Karpas-422 (cell line): Measurements from ENCODE around the gene POTEM. TPM values are rescaled to one million over a fixed set of nuclear protein-coding genes. Genes with fewer than 3 reads are reported as not detected.
"Not testable (repeated sequence)": the region's sequence is repeated elsewhere in the genome, so short reads cannot be mapped to it uniquely, and the experiment has no call there.

Experiments
- DNase-seq: peaks from one replicate; pipeline ENCODE4 v3.0.0-alpha.2; 2015
- H2AFZ ChIP-seq: fragments of 200-600 bp; sonication (generic); 2 replicates; pipeline ENCODE4 v1.6.1; 2014; ENCODE audit warnings: antibody characterized with exemption, low read length, mixed read lengths
- H3K27ac ChIP-seq: fragments of 200-600 bp; sonication (generic); 2 replicates; pipeline ENCODE4 v1.5.1; 2014; ENCODE audit warnings: mild to moderate bottlenecking, low read length, moderate library complexity
- H3K27me3 ChIP-seq: fragments of 200-600 bp; sonication (generic); 2 replicates; pipeline ENCODE4 v1.6.1; 2014; ENCODE audit warnings: low read length, mixed read lengths
- H3K36me3 ChIP-seq: fragments of 200-600 bp; sonication (generic); 2 replicates; pipeline ENCODE4 v1.6.1; 2014; ENCODE audit warnings: low read length, mixed read lengths; ENCODE audit not compliant: insufficient read depth
- H3K4me1 ChIP-seq: fragments of 200-600 bp; sonication (generic); 2 replicates; pipeline ENCODE4 v1.6.1; 2014; ENCODE audit warnings: mild to moderate bottlenecking, low read length, mixed read lengths
- H3K4me2 ChIP-seq: fragments of 200-600 bp; sonication (generic); 2 replicates; pipeline ENCODE4 v1.6.1; 2014; ENCODE audit warnings: low read length, low read depth, mild to moderate bottlenecking; ENCODE audit not compliant: poor library complexity, severe bottlenecking
- H3K4me3 ChIP-seq: fragments of 200-600 bp; sonication (generic); 2 replicates; pipeline ENCODE4 v1.5.1; 2014; ENCODE audit warnings: mild to moderate bottlenecking, antibody characterized with exemption, low read length, mixed read lengths
- H3K79me2 ChIP-seq: fragments of 200-600 bp; sonication (generic); 2 replicates; pipeline ENCODE4 v1.6.1; 2014; ENCODE audit warnings: mild to moderate bottlenecking, low read length, mixed read lengths
- H3K9ac ChIP-seq: fragments of 200-600 bp; sonication (generic); 2 replicates; pipeline ENCODE4 v1.6.0; 2014; ENCODE audit warnings: low read length
- H3K9me2 ChIP-seq: fragments of 200-600 bp; sonication (generic), shearing (Covaris generic); replicated peaks from 2 replicates; pipeline ENCODE4 v1.6.0; 2014; ENCODE audit warnings: mild to moderate bottlenecking, low read length, moderate library complexity; ENCODE audit not compliant: insufficient read depth
- H3K9me3 ChIP-seq: fragments of 300-700, 200-600 bp; sonication (generic); 2 replicates; pipeline ENCODE4 v1.6.1; 2014; ENCODE audit warnings: low read length, mixed read lengths
- H4K20me1 ChIP-seq: fragments of 200-600 bp; sonication (generic); 2 replicates; pipeline ENCODE4 v1.6.1; 2014; ENCODE audit warnings: mild to moderate bottlenecking, antibody characterized with exemption, low read length, low read depth; ENCODE audit not compliant: insufficient read depth
- total RNA-seq: library from RNA; depleted of rRNA; stranded (reverse); fragments of >200 nt; shearing (Covaris generic); gene quantifications from 2 replicates; pipeline ENCODE4 v1.2.3, GENCODE V29; 2014; ENCODE audit warnings: low replicate concordance

Gene POTEM
- total RNA-seq, 1 experiment from 2014 or later = not detected

GRCh38 chr14:19015185-19015584 is 48.0 kb downstream of the POTEM start:
- DNase-seq, H3K36me3 ChIP-seq, H4K20me1 ChIP-seq, H3K27me3 ChIP-seq, H3K4me1 ChIP-seq, H3K27ac ChIP-seq, H3K9me3 ChIP-seq, H3K9ac ChIP-seq, H3K4me2 ChIP-seq, H3K9me2 ChIP-seq, H3K4me3 ChIP-seq, H2AFZ ChIP-seq, H3K79me2 ChIP-seq: not testable (repeated sequence)

- H3K9me3 ChIP-seq, H3K9me2 ChIP-seq, H4K20me1 ChIP-seq, H2AFZ ChIP-seq, H3K4me3 ChIP-seq, H3K9ac ChIP-seq, H3K79me2 ChIP-seq, H3K4me2 ChIP-seq, H3K27ac ChIP-seq, H3K27me3 ChIP-seq, H3K36me3 ChIP-seq, DNase-seq, H3K4me1 ChIP-seq: not testable (repeated sequence)
These were observed 57.9 kb downstream of the POTEM start for GRCh38 chr14:19025080-19025589.

- H3K27me3 ChIP-seq, H3K4me3 ChIP-seq, DNase-seq, H3K79me2 ChIP-seq, H3K9ac ChIP-seq, H3K9me3 ChIP-seq, H3K36me3 ChIP-seq, H4K20me1 ChIP-seq, H2AFZ ChIP-seq, H3K4me1 ChIP-seq, H3K27ac ChIP-seq, H3K4me2 ChIP-seq, H3K9me2 ChIP-seq: not testable (repeated sequence)
These were observed 59.6 kb downstream of the POTEM start for GRCh38 chr14:19026649-19027351.

DNA sequence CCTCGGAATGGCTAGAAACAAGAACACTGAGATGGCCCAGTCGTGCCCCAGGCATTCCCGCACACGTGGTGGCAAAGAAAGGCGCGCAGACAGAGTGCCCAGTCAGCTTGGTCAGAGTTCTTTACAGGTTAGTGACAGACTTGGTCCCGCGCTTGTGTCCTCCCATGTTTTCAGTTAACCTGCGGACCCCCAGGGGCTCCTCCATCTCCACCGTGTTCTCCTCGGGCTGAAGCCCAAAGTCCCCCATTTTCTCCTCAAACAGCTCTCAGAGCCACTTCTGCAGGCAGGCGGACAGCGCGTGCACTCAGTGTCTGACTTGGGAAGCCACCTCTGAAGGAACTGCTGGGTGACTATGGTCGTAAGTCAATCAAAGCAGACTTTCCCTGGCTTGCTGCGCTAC is 60.7 kb downstream of the POTEM start:
- H3K9me3 ChIP-seq, H3K4me3 ChIP-seq, H3K4me1 ChIP-seq, H3K9ac ChIP-seq, H3K9me2 ChIP-seq, H3K27me3 ChIP-seq, H3K27ac ChIP-seq, H3K4me2 ChIP-seq, DNase-seq, H2AFZ ChIP-seq, H4K20me1 ChIP-seq, H3K79me2 ChIP-seq, H3K36me3 ChIP-seq: not testable (repeated sequence)

DNA sequence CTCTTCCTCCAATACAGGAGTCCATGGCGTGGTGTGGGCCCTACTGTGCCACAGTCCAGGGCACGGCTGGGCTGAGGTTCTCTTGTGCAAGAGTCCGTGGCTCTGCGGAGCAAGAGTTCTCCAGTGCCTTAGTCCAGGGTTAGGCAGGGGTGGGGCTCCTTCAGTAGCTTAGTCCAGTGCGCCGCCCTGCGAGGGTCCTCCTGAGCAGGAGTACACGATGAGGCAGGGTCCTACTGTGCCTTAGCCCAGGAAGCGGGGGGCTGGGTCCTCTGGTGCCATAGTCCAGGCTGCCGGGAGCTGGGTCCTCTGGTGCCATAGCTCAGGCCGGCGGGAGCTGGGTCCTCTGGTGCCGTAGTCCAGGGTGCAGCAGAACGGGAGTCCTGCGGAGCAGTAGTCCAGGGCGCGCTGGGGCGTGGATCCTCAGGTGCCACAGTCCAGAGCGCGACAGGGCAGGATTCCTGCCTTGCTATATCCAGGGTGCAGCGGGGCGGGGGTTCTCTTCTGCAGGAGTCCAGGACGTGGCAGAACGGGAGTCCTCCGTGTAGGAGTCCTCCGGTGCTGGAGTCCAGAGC is 69.7 kb downstream of the POTEM start:
- not testable (repeated sequence) for H3K4me2 ChIP-seq, H3K4me3 ChIP-seq, H3K9me2 ChIP-seq, H3K36me3 ChIP-seq, H3K4me1 ChIP-seq, H3K9me3 ChIP-seq, H2AFZ ChIP-seq, H3K27me3 ChIP-seq, DNase-seq, H3K9ac ChIP-seq, H3K79me2 ChIP-seq, H3K27ac ChIP-seq, H4K20me1 ChIP-seq

- H3K9me2 ChIP-seq, H3K9me3 ChIP-seq, H3K4me1 ChIP-seq, H3K4me3 ChIP-seq, H3K79me2 ChIP-seq, H3K36me3 ChIP-seq, H4K20me1 ChIP-seq, H3K27ac ChIP-seq, H3K4me2 ChIP-seq, H2AFZ ChIP-seq, H3K9ac ChIP-seq, DNase-seq, H3K27me3 ChIP-seq: not testable (repeated sequence)
These were observed 70.9 kb downstream of the POTEM start for GRCh38 chr14:19038060-19038664.

- not testable (repeated sequence) for H3K27ac ChIP-seq, H2AFZ ChIP-seq, H3K27me3 ChIP-seq, H3K4me1 ChIP-seq, H3K9ac ChIP-seq, H3K9me3 ChIP-seq, H4K20me1 ChIP-seq, H3K36me3 ChIP-seq, H3K79me2 ChIP-seq, H3K4me2 ChIP-seq, DNase-seq, H3K4me3 ChIP-seq, H3K9me2 ChIP-seq
These were observed 71.6 kb downstream of the POTEM start for GRCh38 chr14:19038785-19039184.

GRCh38 chr14:19043384-19043783 is 76.2 kb downstream of the POTEM start:
- H3K9ac ChIP-seq, H3K4me3 ChIP-seq, H3K9me3 ChIP-seq, H3K4me1 ChIP-seq, DNase-seq, H3K36me3 ChIP-seq, H3K27me3 ChIP-seq, H3K79me2 ChIP-seq, H2AFZ ChIP-seq, H4K20me1 ChIP-seq, H3K27ac ChIP-seq, H3K9me2 ChIP-seq, H3K4me2 ChIP-seq: not testable (repeated sequence)
